Measurements from ENCODE around the gene PTPRU. TPM values are rescaled to one million over a fixed set of nuclear protein-coding genes. Genes with fewer than 3 reads are reported as not detected.

PTPRU gene
- total RNA-seq, 1 donor from 2014 or later: 37.3 TPM

DNA sequence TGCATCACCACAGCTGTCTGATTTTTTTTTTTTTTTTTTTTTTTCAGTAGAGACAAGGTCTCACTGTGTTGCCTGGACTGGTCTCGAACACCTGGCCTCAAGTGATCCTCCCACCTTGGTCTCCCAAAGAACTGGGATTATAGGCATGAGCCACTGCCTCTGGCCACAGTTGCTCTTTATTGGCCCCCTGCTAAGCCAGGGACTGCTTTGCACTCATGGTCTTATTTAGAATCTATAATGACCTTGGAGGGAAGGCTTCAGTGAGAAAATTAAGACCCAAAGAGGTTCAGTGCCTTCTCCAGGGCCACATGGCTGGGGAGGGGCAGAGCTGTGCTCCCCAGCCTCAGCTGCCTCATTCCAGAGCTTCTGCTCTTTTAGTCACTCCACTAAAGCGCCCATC is 84.9 kb downstream of the PTPRU start:
- Histone ChIP-seq H3K27ac (no peak overlapping the region), H3K27me3 (no peaks in the 10 kb centered on the region), H3K4me3 (no peak overlapping the region), H3K9me3 (no peaks in the 10 kb centered on the region), H3K4me1 (no peaks in the 10 kb centered on the region), H3K36me3 (peaks cover 0 to 21% of the 10 kb centered on the region in 2 donors)
- intact Hi-C loops (cut with DNase I): no loop called here
- no peak for DNase-seq (ENCODE audit: extremely low spot score in 2 of 2)
- TF ChIP-seq POLR2A (IDR thresholded peaks at IDR 0.05) (no peak), POLR2AphosphoS5 (IDR thresholded peaks at IDR 0.05; ENCODE audit: insufficient read depth in 1 of 2, low read depth in 1 of 2) (no peak)
- TF ChIP-seq, protein P1, sequence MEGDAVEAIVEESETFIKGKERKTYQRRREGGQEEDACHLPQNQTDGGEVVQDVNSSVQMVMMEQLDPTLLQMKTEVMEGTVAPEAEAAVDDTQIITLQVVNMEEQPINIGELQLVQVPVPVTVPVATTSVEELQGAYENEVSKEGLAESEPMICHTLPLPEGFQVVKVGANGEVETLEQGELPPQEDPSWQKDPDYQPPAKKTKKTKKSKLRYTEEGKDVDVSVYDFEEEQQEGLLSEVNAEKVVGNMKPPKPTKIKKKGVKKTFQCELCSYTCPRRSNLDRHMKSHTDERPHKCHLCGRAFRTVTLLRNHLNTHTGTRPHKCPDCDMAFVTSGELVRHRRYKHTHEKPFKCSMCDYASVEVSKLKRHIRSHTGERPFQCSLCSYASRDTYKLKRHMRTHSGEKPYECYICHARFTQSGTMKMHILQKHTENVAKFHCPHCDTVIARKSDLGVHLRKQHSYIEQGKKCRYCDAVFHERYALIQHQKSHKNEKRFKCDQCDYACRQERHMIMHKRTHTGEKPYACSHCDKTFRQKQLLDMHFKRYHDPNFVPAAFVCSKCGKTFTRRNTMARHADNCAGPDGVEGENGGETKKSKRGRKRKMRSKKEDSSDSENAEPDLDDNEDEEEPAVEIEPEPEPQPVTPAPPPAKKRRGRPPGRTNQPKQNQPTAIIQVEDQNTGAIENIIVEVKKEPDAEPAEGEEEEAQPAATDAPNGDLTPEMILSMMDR (IDR thresholded peaks at IDR 0.05): no peak

DNA sequence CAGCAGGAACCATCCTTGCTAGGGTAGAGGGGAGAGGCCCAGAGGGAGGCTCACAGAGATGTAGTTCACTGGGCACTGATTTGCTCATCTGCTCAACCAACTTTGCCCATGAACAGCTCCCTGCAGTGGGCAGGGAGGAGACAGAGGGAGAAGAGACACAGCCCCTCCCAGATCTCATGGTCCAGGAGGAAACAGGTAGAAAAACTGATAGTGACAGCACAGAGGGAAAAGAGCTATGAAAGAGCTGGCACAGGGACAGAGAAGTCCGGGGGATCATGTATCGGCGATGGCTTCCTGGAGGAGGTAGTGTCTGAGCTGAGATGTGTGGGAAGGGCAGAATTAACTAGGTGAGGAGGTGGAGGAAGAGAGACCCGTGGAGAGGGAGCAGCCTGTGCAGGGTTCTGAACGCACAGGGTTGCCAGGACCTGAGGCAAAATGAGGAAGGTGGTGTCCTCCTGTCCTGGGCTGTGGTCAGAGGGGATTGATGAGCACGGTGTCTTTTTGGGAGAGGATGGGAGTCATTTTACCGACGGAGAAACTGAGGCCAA is 85.9 kb downstream of the PTPRU start:
- Histone ChIP-seq H3K9me3 (no peaks in the 10 kb centered on the region), H3K27ac (no peak overlapping the region), H3K36me3 (peaks cover 0 to 16% of the 10 kb centered on the region in 2 donors), H3K27me3 (no peaks in the 10 kb centered on the region), H3K4me1 (no peaks in the 10 kb centered on the region), H3K4me3 (no peak overlapping the region)
- intact Hi-C loops (cut with DNase I): no loop called here
- TF ChIP-seq POLR2A (IDR thresholded peaks at IDR 0.05): no peak
- TF ChIP-seq POLR2AphosphoS5 (IDR thresholded peaks at IDR 0.05; ENCODE audit: insufficient read depth in 1 of 2, low read depth in 1 of 2): no peak
- TF ChIP-seq, protein P1 (IDR thresholded peaks at IDR 0.05): no peak
- DNase-seq (ENCODE audit: extremely low spot score in 2 of 2): no peak

DNA sequence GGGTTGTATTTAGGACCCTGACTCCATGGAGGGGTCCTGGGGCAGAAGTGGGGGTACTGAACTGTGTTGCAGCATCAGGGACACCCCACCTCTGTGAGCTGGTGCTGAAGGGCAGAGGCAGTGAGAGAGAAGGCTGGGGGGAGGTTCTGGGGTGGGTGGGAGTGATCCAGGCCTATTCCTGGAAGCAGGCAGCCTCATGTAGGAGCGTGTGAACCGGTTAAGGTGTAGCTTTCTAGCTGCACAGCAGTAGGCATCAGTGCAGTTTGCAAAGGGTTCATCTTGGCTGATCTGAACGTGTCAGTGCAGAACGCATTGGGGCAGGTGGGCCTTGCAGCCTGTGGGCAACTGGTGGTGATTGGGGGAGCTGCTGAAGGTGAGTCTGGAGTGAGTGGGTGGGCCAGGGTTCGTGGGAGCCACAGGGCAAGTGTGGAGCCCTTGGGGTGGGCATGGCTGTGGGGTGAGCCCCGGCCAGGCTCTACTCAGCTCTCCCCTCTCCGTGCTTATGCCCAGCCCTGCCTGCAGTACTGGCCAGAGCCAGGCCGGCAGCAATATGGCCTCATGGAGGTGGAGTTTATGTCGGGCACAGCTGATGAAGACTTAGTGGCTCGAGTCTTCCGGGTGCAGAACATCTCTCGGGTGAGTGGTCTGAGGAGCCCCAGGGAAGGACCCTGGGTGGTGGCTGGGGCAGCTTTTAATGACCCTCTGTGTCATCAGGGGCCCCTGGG is 86.7 kb downstream of the PTPRU start:
- Histone ChIP-seq H3K27ac (no peak overlapping the region), H3K4me3 (no peak overlapping the region), H3K27me3 (no peaks in the 10 kb centered on the region), H3K36me3 (peaks cover 0 to 8% of the 10 kb centered on the region in 2 donors), H3K4me1 (no peaks in the 10 kb centered on the region), H3K9me3 (no peaks in the 10 kb centered on the region)
- TF ChIP-seq POLR2A (IDR thresholded peaks at IDR 0.05): no peak
- TF ChIP-seq, protein P1 (IDR thresholded peaks at IDR 0.05): no peak
- TF ChIP-seq POLR2AphosphoS5 (IDR thresholded peaks at IDR 0.05; ENCODE audit: insufficient read depth in 1 of 2, low read depth in 1 of 2): no peak
- DNase-seq (ENCODE audit: extremely low spot score in 2 of 2): no peak
- intact Hi-C loops (cut with DNase I): no loop called here

DNA sequence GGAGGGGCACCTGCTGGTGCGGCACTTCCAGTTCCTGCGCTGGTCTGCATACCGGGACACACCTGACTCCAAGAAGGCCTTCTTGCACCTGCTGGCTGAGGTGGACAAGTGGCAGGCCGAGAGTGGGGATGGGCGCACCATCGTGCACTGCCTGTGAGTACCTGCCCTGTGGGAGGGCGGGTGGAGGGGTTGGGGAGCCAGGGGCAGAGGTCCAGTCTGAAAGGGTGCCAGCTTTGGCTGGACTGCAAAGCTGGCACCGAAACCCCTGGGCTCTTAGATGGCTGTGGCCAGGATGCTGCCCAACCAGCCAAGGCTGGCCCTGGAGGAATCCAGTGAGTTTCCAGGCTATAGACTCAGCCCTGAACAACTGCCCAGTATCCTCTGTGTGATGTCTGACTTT is 87.3 kb downstream of the PTPRU start:
- DNase-seq (ENCODE audit: extremely low spot score in 2 of 2): no peak
- Histone ChIP-seq H3K9me3 (no peaks in the 10 kb centered on the region), H3K27ac (no peak overlapping the region), H3K4me1 (no peaks in the 10 kb centered on the region), H3K27me3 (no peaks in the 10 kb centered on the region), H3K4me3 (no peak overlapping the region), H3K36me3 (peaks cover 0 to 7% of the 10 kb centered on the region in 2 donors)
- TF ChIP-seq, protein P1 (IDR thresholded peaks at IDR 0.05): no peak
- TF ChIP-seq POLR2A (IDR thresholded peaks at IDR 0.05): no peak
- TF ChIP-seq POLR2AphosphoS5 (IDR thresholded peaks at IDR 0.05; ENCODE audit: insufficient read depth in 1 of 2, low read depth in 1 of 2): no peak
- intact Hi-C loops (cut with DNase I): no loop called here

DNA sequence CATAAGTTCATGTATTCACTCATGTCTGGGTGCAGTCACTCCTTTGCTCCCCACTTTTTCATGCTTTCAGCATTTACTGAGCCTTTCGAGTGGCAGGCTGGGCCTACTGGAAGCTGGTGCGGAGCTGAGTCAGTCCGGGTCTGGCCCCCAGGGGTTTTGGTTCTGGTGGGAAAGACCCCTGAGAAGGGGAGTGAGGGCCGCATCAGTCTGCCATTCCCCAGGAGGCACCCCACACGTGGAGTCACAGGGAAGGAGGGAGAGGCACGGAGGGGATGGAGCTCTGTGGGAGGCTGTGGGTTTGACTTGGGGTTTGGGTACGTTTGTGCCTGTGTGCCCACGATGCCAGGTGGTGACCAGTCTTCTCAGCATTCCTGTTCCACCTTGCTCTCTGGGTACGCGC is 87.9 kb downstream of the PTPRU start:
- H3K27me3 ChIP-seq: no peaks in the 10 kb centered on the region
- H3K9me3 ChIP-seq: no peaks in the 10 kb centered on the region
- H3K27ac ChIP-seq: no peak overlapping the region
- intact Hi-C loops (cut with DNase I): no loop called here
- H3K36me3 ChIP-seq: peaks cover 0 to 7% of the 10 kb centered on the region in 2 donors
- no peaks in the 10 kb centered on the region for H3K4me1 ChIP-seq
- no peak for TF ChIP-seq POLR2AphosphoS5 (IDR thresholded peaks at IDR 0.05; ENCODE audit: insufficient read depth in 1 of 2, low read depth in 1 of 2)
- no peak overlapping the region for H3K4me3 ChIP-seq
- DNase-seq (ENCODE audit: extremely low spot score in 2 of 2): no peak

Data from vagina (tissue), 2 donors.